GM21825 (cell line): Measurements from ENCODE around the gene MELTF.
"Not testable (repeated sequence)": the region's sequence is repeated elsewhere in the genome, so short reads cannot be mapped to it uniquely, and the experiment has no call there.

Source experiments
- ATAC-seq: cut with Tn5 transposase; IDR thresholded peaks from one replicate; pipeline ENCODE4 v1.9.1; 2021; ENCODE audit warnings: mild to moderate bottlenecking, moderate library complexity; ENCODE audit not compliant: unreplicated experiment

MELTF gene

DNA sequence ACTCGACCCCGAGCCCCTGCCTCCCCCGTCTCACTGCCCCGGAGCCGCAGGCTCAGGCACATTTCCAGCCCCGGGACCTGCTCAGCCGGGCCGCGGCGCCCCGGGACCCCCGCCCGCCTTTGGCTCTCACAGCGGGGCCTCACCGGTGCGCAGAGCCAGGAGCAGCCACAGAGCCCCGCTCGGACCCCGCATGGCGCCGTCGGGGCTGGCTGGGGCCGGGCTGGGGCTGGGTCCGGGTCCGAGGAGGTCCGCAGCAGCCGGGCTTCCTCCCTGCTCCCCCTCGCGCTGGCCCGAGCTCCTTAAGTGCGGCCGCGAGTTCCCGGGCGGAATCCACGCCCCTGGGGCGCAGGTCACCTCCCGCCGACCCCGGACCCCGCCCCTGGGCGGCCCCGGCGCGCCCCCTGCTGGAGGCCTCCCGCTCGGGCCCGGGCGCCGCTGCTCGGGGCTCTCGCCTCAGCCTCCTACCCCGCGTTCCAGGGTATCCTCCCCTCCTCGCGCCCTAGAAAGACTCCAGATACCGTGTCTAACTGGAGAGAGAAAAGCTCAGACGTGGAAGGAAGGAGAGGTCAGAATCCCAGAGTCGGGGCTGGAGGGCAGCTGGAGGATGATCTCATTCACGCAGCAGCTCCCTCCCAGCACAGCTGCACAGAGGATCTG lies at the start of gene MELTF:
MELTF (minus strand) TSS at position 307 of the 657 bp plus-strand sequence; CDS start at position 192, 115 bp downstream.
- ATAC-seq: peak; percentile 66

DNA sequence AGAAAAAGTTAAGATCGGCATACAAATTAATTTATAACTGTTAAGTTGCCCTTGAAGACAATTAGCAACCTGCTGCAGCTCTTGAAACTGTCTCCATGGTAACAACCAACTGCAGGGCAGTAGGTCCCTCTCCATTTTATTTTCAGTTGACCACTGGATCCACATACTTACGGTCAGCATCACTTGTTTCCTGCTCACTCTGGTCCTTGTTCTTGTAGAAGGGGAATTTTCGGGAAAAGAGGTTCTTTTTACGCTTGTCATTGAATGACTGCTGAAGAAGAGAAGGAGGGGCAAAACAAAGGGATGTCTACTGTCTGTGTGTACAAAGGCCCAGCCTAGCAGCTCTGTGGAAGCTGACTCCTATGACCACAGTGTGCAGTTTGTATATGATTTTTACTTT lies 46.8 kb upstream of the MELTF start:
- no peak for ATAC-seq

DNA sequence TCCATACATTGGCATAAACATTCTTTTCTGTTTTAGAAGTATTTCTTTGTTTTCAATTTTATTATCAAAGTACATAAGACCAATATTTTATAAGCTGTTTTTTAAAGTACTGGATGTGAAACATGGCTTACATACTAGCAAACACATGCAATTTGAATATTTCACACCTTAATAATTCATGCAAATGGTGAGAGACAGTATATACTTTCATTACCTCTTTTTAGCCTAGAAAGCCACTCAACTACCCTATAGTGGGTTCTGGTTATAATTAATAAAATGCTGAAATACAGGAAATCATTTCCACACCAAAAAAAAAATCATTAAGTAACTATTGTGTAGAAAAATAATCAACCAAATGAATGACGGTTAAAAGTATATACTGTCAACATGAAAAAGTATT lies 38.5 kb upstream of the MELTF start:
- ATAC-seq: no peak

DNA sequence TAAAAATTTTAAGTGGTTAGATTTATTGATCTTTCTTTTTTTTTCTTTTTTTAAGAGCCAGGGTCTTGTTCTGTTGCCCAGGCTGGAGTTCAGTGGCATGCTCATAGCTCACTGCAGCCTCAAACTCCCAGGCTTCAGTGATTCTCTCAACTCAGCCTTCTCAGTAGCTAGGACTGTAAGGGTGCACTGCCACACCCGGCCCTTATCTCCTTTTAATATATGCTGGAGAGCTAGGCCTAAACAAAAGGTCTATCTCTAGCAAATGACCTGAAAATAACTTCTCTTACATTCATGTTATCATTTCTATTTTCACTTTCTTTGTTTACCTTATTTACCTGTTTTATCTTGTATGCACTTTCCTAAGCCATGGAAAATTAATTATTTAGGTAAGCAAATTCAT lies 35.2 kb upstream of the MELTF start:
- no peak for ATAC-seq

DNA sequence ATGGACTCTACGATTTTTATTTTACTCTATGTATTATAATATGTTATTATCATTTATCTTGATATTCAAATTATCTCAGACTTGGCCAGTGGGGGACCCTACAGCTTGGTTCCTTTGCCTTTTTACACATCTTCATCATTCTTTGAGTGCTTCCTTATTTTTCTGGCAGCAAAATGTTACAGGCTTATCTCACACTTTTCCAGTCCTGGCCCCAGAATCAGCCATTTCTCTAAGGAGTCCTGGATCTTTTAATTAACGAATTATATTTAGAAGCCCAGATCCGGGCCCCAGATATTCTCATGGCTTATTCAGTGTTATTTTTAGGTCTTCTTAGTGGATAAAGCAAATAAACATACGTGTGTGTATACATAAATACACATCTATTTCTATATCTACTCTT lies 32.8 kb upstream of the MELTF start:
- ATAC-seq: no peak

DNA sequence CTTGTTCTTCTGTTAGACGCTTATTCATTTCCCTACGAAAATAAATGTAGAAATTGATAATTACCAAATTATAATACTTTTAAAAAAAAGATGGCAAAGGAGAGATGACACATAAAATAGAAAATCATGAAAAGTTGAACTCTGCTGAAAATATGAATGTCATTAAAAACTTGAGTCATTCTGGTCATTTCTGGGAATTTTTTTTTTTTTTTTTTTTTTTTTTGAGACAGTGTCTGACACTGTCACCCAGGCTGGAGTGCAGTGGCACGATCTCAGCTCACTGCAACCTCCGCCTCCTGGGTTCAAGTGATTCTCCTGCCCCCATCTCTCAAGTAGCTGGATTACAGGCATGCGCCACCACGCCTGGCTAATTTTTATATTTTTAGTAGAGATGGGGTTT lies 22.0 kb upstream of the MELTF start:
- ATAC-seq: not testable (repeated sequence)

DNA sequence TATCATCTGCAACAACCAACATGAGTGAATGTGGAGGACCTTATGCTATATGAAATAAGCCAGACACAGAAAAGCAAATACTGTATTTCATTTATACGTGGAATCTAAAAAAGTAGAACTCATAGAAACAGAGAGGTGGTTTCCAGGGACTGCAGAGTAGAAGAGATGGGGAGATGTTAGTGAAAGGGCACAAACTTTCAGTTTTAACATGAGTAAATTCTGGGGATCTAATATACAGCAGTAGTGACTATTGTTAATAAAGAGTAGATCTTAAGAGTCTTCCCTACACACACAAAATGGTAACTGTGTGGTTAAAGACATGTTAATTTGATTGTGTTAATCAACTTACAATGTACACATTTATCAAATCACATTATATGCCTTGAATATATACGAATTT lies 20.9 kb upstream of the MELTF start:
- peak; percentile 50 for ATAC-seq

DNA sequence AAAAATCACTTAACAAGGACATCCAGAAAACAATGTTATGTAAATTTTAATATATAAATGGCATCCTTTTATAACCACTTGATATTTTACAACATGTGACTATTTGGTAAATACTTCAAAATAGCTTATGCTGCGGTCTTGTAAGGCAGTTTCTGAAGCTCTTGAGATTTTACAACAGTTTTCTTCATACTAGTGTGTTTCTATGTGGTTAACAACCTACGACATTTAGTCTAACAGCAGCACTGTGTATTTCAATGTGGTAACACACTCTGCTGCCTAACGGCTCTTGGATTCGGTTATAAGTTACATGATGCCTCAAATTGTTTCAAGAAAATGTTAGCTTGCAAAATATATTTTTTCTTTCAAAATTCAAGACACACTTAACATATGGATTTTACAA lies 12.9 kb upstream of the MELTF start:
- ATAC-seq: no peak

DNA sequence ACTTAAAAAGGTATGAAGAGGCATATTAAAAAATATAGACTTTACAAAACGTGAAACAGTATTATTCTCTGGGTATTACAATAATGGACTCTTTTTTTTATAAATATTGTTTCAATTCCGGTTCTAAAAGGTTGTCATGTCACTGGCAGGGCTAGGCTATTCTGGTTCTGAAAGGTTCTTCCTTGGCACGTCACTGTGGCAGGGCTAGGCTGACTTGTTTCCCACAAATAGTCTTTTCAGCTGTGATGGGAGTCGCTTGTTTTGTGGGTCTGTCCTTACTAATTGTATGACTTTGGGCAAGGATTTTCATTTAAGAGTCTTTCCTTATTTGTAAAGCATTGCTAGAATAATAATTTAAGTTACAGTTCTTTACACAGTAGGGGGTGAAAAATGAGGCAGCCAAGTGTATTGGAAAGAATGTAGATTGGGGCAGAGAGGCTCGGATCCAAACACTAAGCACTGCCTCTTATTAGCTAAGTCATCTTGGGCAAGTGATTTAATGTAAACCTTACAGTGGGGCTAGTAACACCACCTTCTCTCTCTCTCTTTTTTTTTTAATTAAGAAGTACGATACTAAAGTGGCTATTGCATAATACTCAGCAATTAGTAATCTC lies 12.4 kb upstream of the MELTF start:
- no peak for ATAC-seq

DNA sequence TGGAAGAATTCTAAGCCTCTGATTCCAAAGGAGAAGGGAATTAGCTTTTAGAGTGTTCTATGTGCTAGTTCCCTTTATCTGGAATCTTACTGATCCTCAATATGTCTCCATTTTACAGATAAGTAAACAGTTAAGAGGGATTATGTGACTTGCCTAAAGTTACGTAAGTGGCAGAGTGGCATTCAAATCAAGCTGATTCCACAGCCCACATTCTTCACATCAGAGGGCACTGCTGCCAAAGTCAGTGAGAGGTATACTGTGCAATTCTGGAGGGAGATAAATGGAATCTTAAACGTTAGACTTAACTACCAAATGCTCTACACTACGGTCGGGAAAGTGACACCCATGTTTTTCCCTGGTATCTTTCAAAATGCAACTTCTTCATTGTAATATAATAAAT lies 11.0 kb upstream of the MELTF start:
- ATAC-seq: no peak

DNA sequence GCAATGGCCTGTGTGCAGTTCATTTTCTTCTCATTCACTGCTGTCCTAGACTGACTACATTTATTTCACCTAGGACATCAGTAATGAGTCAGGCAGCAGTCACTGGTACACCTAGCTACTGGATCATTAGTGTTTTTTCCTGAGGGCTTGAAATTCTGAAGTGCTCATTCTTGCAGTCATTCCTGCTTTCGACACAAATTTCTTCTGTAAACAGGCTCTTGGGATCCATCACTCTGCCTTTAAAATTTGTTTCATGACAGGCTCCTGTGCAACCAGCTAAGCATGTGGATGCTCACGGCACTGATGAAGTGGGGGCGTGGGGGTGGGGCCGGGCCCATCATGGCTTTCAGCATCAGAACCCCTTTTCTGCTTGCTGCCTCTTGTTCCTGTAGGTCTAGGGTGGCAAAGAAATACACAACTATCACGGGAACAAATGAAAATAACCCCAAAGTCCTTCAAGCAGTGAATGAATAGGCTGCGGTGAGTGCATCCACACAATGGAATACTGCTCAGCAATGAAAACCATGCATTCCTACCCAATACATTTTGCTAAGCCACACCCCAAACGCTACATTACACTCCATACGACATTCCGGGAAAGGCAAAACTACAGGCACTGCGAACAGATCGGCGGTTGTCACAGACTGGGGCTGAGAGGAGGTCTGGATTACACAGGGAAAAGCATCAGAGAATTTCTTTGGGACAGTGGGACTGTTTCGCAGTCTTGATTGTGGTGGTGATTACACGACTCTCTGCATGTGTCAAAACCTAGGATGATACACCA lies 9.3 kb upstream of the MELTF start:
- ATAC-seq: no peak

DNA sequence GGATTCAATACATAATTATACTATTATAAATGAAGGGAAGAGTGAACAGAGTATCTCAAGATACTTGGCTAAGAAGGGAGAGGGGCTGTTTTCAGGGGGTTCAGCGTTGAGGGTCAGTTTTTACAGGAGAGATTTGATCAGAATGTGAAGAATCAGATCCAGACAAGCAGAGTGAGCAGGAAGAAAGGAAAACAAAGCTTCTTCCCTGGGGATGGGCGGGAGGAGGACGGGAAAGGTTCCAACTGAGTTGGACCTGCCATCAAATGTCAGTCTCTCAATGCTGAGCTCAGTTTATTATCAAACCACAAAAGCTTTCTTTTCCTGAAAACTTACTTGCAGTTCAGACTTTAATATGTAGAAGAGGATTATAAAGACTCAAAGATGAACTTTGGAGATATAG lies 6.0 kb upstream of the MELTF start:
- no peak for ATAC-seq

DNA sequence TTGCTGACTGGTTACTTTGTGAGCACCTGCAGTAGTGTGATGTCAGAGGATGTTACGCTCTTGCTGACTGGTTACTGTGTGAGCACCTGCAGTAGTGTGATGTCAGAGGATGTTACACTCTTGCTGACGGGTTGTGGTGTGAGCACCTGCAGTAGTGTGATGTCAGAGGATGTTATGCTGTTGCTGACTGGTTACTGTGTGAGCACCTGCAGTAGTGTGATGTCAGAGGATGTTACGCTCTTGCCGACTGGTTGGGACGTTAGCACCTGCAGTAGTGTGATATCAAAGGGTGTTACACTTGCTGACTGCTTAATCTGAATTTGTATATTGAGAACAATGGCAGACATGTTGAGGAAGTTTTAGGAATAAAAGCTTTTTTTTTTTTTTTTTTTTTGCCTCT lies 5.2 kb upstream of the MELTF start:
- ATAC-seq: not testable (repeated sequence)

DNA sequence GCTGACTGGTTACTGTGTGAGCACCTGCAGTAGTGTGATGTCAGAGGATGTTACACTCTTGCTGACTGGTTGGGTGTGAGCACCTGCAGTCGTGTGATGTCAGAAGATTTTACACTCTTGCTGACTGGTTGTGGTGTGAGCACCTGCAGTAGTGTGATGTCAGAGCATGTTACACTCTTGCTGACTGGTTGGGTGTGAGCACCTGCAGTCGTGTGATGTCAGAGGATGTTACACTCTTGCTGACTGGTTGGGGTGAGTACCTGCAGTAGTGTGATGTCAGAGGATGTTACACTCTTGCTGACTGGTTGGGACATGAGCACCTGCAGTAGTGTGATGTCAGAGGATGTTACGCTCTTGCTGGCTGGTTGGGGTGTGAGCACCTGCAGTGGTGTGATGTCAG lies 4.1 kb upstream of the MELTF start:
- ATAC-seq: not testable (repeated sequence)

DNA sequence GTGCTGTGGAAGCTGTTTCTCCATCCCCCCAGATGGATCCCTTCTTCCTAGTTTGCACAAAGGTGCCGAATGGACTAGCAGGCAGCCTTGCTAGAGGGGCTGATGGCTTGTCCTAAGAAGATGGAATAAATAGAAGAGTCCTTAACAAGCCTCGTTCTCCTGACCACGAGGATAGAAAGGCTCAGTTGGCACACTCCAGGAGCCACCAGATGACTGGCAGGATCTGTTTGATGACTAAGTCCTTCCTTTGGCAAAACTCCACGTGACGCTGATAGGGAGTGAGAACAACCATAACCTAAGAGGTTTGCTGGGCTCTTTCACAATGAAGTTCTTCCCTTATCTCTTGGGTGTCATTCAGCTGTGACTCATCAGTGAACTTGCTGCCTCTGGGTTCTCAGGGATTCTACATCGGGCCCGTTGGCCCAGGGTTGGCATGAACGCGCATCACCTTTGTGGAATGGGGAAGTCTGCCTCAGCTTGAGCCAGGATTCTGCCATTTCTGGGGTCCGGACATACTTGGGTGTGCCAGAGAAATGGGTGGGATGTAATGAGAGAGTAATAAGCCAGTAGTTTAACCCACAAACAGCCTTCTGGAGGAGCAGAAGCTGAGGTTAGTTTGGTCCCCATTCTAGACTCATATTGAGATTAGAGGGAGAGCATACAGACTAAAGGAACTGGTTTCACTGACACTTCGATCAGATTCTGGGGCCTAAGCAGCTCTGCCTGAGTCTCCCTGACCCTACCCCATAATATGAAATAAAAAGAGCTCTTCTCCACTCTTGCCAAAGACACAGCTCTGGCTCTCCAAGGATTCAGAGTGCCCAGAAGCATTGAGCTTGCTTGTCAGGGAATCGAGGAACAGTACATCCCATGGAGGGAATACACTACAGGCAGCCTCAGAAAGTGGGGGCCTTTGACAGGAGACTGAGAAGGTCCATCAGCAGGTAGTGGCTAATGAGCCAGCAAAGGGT lies 2.0 kb upstream of the MELTF start:
- no peak for ATAC-seq

DNA sequence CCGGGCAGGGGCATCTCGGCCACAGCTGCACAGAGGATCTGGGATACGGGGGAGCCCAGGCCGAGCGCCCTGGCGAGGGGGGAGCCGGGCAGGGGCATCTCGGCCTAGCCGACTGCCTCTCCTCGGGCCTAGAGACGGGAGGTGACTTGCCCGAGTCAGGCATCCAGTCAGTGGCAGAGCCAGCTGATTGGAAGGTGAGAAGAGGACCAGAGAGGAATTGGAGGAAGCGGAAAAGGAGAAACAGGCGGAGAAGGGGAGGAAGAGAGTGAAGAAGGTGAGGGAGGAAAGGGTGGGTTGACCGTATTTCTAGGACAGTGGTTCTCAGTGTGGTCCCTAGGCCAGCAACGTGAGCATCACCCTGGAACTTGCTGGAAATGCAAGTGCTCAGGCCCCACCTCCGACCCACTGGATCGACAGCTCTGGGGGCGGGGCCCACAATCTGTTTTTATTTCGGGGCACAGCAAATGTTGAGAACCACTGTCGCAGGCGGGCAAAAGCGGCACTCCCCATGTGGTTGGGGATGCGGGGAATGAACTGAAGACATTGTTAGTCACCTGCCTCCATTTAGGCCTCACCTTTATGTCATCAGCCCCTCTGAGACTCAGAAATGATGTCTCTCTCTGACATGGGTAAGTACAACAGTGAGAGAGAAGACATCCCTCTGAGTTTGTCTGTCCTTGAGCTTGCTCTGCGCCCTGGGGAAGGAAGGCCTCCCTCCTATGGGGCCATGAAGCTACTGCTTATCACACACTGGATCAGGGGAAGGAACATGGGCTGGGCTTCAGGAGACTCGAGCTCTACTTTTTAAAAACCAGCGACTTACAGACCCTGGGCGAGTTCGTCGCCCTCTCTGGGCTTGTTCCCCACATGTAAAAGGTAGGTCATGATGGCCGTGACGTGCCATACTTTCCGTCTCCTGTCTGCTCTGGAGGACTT lies 1.0 kb upstream of the MELTF start:
- ATAC-seq: no peak

DNA sequence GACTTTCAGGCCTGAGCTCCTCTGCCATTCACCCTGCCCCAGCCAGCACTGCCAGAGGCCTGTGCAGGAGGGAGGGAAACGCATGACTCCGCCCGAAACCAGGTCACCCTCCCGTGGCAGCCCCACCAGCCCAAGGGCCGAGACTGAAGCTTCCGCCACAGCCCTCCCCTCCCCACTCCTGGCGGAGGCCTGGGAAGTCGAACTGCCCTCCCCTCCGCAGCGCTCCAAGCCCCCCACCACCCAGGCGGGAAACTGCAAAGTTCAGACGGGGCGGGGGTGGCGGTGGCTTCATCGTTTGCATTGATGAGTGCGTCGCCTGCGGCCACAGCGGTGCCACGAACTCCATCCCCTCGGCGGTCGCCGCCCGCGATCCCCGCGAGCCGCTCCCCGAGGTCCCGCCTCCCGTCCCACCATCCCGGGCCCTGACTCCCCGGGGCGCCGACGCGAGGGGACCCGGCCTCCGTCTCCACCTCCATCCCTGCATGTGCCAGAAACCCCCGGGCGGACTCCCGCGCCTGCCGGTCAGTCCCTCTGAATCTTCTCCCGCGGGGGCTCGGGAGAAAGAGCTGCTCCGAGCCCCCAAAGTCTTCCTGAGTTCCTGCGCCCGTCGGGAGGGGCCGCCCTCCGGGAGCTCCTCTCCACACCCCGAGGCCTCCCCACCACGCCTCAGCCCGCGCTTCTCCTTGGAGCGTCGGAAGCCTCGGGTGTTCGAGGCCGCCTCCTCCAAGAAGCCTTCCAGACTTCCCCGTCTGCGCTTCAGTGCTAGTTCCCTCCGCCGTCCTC lies 698 bp downstream of the MELTF start:
- peak; percentile 33 for ATAC-seq

DNA sequence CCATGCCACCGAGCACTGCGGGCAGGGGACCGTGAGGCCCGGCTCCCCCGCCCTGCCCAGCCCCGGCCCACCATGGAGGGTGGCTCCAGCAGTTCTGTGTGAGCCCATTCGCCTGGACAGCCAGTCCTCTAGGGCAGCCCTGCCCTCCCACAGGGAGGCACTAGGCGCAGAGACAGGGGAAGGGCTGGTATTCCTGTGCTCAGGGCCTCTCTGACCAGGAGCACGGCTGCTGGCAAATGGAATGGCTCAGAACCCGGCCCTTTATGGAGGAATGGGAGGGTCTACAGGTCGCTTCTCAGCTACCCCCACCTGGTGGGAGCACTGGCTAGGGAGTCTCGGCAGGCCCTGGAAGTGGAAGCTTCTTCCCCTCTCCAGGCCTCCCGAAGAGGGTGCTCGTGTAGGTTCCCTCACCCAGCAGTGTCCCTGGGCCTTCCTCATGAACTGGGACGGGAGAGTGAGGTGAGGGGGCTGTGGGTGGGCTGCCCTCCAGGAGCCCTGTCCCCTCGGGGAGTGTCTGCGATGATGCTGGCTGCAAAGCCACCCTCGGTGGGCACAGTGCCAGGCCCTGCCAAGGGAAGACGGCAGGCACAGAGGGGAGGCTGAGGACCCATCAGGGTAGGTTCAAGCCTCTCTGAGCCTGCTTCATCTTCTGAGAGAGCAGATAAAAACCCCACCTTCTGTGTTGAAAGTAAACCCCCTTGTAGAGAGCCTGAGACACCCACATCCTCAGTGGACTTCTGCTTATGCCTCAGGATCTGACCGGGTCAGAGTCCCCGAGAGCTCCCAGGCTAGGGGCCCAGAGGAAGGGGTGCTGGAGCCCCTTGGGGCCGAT lies 1.5 kb downstream of the MELTF start:
- no peak for ATAC-seq
